ENCODE measurements around the gene GMPPB. TPM values are rescaled to one million over a fixed set of nuclear protein-coding genes. Genes with fewer than 3 reads are reported as not detected.
A peak's percentile ranks its signal among the peaks of the same experiment; 100 is the strongest.

Gene GMPPB
- total and polyA plus RNA-seq, 4 donors, result 12.6 to 57.8 (median 35.6) TPM

DNA sequence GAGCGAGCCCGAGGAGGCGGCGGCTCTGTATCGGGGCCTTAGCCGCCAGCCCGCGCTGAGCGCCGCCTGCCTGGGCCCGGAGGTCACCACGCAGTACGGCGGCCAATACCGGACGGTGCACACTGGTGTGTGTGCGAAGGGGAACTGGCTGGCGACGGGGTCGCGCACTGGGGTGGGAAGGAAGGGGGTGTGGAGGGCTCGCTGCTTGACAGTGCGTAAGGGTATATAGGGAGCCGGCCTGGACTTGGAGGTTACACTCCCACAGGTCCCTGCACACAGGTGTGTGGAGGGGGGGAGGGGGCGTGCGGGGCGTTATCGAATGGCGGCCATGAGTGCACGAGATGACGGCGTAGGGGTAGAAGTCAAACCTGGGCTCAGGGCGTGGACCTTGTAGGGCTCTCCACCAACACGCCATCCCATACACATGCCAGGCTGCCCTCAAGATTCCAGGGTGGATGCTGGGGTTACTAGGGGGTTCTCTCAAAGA is 49.2 kb downstream of the GMPPB start:
- Histone ChIP-seq H3K27ac (ENCODE audit: low read depth in 1 of 2, low read length in 2 of 2) (peak overlapping the region; percentile 84 to 91), H3K9ac (ENCODE audit: low read depth in 1 of 2, low read length in 2 of 2) (peak overlapping the region in 1 of 2 donors; percentile 56), H3K4me3 (ENCODE audit: low read depth in 1 of 3, low read length in 3 of 3) (peak overlapping the region; percentile 48 to 76 (median 66)), H3K27me3 (ENCODE audit: control insufficient read depth in 4 of 4, insufficient read depth in 4 of 4, low read length in 3 of 4) (no peaks in the 10 kb centered on the region), H3K36me3 (ENCODE audit: control insufficient read depth in 4 of 4, insufficient read depth in 3 of 4, low read depth in 1 of 4, low read length in 3 of 4) (peaks cover 9 to 31% (median 16%) of the 10 kb centered on the region in 4 donors), H3K4me1 (ENCODE audit: control insufficient read depth in 4 of 4, insufficient read depth in 4 of 4, low read length in 3 of 4) (peaks cover 21 to 56% (median 38%) of the 10 kb centered on the region in 4 donors), H3K9me3 (ENCODE audit: control insufficient read depth in 4 of 4, low read length in 3 of 4) (no peaks in the 10 kb centered on the region)
- 4% methylated on average over 34 of the region's 34 CpGs for WGBS
- no peak for DNase-seq (ENCODE audit: low spot score)
- no peak for TF ChIP-seq ZBTB33 (IDR thresholded peaks at IDR 0.05)
- TF ChIP-seq HNF4G (IDR thresholded peaks at IDR 0.05), result no peak
- no peak for TF ChIP-seq REST (IDR thresholded peaks at IDR 0.05)
- TF ChIP-seq YY1 (IDR thresholded peaks at IDR 0.05), result no peak
- no peak for TF ChIP-seq GABPA (IDR thresholded peaks at IDR 0.05 in 1 of 2, conservative IDR thresholded peaks at IDR 0.05 in 1 of 2)
- TF ChIP-seq, protein P1, sequence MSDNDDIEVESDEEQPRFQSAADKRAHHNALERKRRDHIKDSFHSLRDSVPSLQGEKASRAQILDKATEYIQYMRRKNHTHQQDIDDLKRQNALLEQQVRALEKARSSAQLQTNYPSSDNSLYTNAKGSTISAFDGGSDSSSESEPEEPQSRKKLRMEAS (IDR thresholded peaks at IDR 0.05), result no peak
- TF ChIP-seq HNF4A (conservative IDR thresholded peaks at IDR 0.05), result no peak

GRCh38 chr3:49673715-49674496 is 49.8 kb downstream of the GMPPB start, which contains the start of gene APEH:
Gene APEH, plus strand, starts transcription at chr3:49674351. Its CDS starts 51 bp downstream, at chr3:49674402.
- DNase-seq (ENCODE audit: low spot score), result peak; percentile 95
- Histone ChIP-seq H3K4me1 (ENCODE audit: control insufficient read depth in 4 of 4, insufficient read depth in 4 of 4, low read length in 3 of 4) (peaks cover 28 to 62% (median 44%) of the 10 kb centered on the region in 4 donors), H3K9ac (ENCODE audit: low read depth in 1 of 2, low read length in 2 of 2) (peak within 1 kb of the TSS; percentile 2 to 56), H3K27me3 (ENCODE audit: control insufficient read depth in 4 of 4, insufficient read depth in 4 of 4, low read length in 3 of 4) (no peaks in the 10 kb centered on the region), H3K4me3 (ENCODE audit: low read depth in 1 of 3, low read length in 3 of 3) (peak within 1 kb of the TSS; percentile 48 to 76 (median 66)), H3K36me3 (ENCODE audit: control insufficient read depth in 4 of 4, insufficient read depth in 3 of 4, low read depth in 1 of 4, low read length in 3 of 4) (peaks cover 8 to 25% (median 11%) of the 10 kb centered on the region in 4 donors), H3K9me3 (ENCODE audit: control insufficient read depth in 4 of 4, low read length in 3 of 4) (no peaks in the 10 kb centered on the region), H3K27ac (ENCODE audit: low read depth in 1 of 2, low read length in 2 of 2) (peak within 1 kb of the TSS; percentile 84 to 91)
- under 1% methylated on average over 71 of the region's 71 CpGs for WGBS
- TF ChIP-seq RAD21 (IDR thresholded peaks at IDR 0.05), result no peak
- no peak for TF ChIP-seq HNF4G (IDR thresholded peaks at IDR 0.05)
- peak; percentile 83 for TF ChIP-seq YY1 (IDR thresholded peaks at IDR 0.05)
- TF ChIP-seq FOXA1 (IDR thresholded peaks at IDR 0.05), result peak; percentile 24
- peak in 1 of 2 donors; percentile 23 for TF ChIP-seq HNF4A (conservative IDR thresholded peaks at IDR 0.05)
- TF ChIP-seq ATF3 (IDR thresholded peaks at IDR 0.05), result no peak
- peak; percentile 41 to 73 for TF ChIP-seq RXRA (IDR thresholded peaks at IDR 0.05)
- no peak for TF ChIP-seq EGR1 (IDR thresholded peaks at IDR 0.05; ENCODE audit: low read depth in 2 of 2)
- no peak for TF ChIP-seq JUND (IDR thresholded peaks at IDR 0.05)
- TF ChIP-seq GABPA (IDR thresholded peaks at IDR 0.05 in 1 of 2, conservative IDR thresholded peaks at IDR 0.05 in 1 of 2), result peak; percentile 62 to 85
- no peak for TF ChIP-seq FOXA2 (IDR thresholded peaks at IDR 0.05)
- peak; percentile 65 for TF ChIP-seq SP1 (IDR thresholded peaks at IDR 0.05)
- TF ChIP-seq REST (IDR thresholded peaks at IDR 0.05), result peak; percentile 80
- TF ChIP-seq NR2F2 (IDR thresholded peaks at IDR 0.05), result peak; percentile 52
- TF ChIP-seq, protein P2, sequence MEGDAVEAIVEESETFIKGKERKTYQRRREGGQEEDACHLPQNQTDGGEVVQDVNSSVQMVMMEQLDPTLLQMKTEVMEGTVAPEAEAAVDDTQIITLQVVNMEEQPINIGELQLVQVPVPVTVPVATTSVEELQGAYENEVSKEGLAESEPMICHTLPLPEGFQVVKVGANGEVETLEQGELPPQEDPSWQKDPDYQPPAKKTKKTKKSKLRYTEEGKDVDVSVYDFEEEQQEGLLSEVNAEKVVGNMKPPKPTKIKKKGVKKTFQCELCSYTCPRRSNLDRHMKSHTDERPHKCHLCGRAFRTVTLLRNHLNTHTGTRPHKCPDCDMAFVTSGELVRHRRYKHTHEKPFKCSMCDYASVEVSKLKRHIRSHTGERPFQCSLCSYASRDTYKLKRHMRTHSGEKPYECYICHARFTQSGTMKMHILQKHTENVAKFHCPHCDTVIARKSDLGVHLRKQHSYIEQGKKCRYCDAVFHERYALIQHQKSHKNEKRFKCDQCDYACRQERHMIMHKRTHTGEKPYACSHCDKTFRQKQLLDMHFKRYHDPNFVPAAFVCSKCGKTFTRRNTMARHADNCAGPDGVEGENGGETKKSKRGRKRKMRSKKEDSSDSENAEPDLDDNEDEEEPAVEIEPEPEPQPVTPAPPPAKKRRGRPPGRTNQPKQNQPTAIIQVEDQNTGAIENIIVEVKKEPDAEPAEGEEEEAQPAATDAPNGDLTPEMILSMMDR (IDR thresholded peaks at IDR 0.05; ENCODE audit: low read depth, low read length, missing input control), result no peak

Measured in liver (tissue), 9 donors.